ENCODE measurements around the gene CCDC184.

GRCh38 chr12:48201091-48201490 is 17.6 kb downstream of the CCDC184 start:
- TF ChIP-seq, protein P1, sequence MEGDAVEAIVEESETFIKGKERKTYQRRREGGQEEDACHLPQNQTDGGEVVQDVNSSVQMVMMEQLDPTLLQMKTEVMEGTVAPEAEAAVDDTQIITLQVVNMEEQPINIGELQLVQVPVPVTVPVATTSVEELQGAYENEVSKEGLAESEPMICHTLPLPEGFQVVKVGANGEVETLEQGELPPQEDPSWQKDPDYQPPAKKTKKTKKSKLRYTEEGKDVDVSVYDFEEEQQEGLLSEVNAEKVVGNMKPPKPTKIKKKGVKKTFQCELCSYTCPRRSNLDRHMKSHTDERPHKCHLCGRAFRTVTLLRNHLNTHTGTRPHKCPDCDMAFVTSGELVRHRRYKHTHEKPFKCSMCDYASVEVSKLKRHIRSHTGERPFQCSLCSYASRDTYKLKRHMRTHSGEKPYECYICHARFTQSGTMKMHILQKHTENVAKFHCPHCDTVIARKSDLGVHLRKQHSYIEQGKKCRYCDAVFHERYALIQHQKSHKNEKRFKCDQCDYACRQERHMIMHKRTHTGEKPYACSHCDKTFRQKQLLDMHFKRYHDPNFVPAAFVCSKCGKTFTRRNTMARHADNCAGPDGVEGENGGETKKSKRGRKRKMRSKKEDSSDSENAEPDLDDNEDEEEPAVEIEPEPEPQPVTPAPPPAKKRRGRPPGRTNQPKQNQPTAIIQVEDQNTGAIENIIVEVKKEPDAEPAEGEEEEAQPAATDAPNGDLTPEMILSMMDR (conservative IDR thresholded peaks at IDR 0.05; ENCODE audit: low read depth, low read length), result no peak
- no peak for TF ChIP-seq EZH2 (IDR thresholded peaks at IDR 0.05; ENCODE audit: borderline replicate concordance, low read depth, low read length, poor library complexity, severe bottlenecking)
